ENCODE data around the gene PRSS36. TPM values are rescaled to one million over a fixed set of nuclear protein-coding genes. Genes with fewer than 3 reads are reported as not detected.
"Not testable (repeated sequence)": the region's sequence is repeated elsewhere in the genome, so short reads cannot be mapped to it uniquely, and the experiment has no call there.

The PRSS36 gene
- total RNA-seq, 2 experiments from 2014 or later: not detected

DNA sequence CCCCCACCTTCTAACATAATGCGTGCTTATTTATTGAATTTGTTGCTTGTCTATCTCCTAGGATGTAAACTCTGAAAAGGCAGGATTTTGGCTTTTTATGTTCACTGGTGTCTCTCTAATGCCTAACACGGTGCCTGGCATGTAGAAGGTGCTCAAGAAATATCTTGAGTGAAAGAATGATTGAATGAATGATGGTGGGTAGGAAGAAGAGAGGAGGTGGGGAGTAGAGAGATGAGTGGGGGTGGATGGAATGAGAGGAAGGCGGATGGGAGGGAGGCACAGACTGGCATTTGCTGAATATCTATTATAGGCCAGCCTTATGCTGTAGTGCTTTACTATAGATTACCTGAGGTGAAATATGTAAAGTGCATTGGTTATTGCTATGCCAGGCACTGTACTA is 2.3 kb downstream of the PRSS36 start:
- no peak overlapping the region for H3K27ac ChIP-seq (ENCODE audit: low read depth, low read length, poor library complexity, severe bottlenecking)
- BruUV-seq (replicated peaks): no TSS peak

DNA sequence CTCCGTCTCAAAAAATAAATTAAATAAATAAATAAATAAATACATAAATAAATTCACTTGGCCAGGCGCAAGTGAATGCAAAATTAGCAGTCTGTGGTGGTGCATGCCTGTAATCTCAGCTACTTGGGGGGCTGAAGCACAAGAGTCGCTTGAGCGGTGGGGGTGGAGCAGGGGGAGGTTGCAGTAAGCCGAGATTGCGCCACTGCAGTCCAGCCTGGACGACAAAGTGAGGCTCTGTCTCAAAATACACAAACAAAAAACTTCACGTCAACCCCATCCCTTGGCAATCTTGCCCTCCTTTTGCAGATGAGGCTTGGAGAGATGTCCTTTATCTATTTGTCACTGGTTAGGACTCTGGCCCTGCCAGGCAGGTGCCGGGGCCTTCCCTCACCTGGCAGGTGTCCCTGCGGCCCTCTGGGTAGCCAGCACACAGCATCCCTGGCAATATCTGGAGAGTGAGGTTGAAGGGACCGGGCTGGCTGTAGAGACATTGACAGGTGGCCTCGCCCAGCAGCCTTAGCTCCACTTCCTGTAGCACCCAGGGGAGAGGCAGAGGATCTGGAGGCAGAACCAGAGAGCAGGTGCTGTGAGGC is 4.4 kb downstream of the PRSS36 start:
- no peak overlapping the region for H3K27ac ChIP-seq (ENCODE audit: low read depth, low read length, poor library complexity, severe bottlenecking)
- no peaks in the 10 kb centered on the region for H3K9me3 ChIP-seq (ENCODE audit: low read length)
- DNase-seq (ENCODE audit: low spot score): no peak
- CTCF ChIA-PET (ENCODE audit: unreplicated experiment): no interaction called here
- no peak overlapping the region for H3K4me2 ChIP-seq (ENCODE audit: low read length)
- no peaks in the 10 kb centered on the region for H4K20me1 ChIP-seq (ENCODE audit: insufficient read depth, low read length)
- peaks cover 16% of the 10 kb centered on the region for H3K4me1 ChIP-seq (ENCODE audit: insufficient read depth, low read length, poor library complexity, severe bottlenecking)
- no peaks in the 10 kb centered on the region for H3K79me2 ChIP-seq (ENCODE audit: insufficient read depth, low read depth, low read length)
- TF ChIP-seq EZH2phosphoT487 (IDR thresholded peaks at IDR 0.05; ENCODE audit: borderline replicate concordance, low read depth, low read length): no peak
- TF ChIP-seq, protein P1, sequence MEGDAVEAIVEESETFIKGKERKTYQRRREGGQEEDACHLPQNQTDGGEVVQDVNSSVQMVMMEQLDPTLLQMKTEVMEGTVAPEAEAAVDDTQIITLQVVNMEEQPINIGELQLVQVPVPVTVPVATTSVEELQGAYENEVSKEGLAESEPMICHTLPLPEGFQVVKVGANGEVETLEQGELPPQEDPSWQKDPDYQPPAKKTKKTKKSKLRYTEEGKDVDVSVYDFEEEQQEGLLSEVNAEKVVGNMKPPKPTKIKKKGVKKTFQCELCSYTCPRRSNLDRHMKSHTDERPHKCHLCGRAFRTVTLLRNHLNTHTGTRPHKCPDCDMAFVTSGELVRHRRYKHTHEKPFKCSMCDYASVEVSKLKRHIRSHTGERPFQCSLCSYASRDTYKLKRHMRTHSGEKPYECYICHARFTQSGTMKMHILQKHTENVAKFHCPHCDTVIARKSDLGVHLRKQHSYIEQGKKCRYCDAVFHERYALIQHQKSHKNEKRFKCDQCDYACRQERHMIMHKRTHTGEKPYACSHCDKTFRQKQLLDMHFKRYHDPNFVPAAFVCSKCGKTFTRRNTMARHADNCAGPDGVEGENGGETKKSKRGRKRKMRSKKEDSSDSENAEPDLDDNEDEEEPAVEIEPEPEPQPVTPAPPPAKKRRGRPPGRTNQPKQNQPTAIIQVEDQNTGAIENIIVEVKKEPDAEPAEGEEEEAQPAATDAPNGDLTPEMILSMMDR (conservative IDR thresholded peaks at IDR 0.05; ENCODE audit: low read length): no peak
- intact Hi-C loops (cut with micrococcal nuclease; ENCODE audit: unreplicated experiment): no loop called here
- no TSS peak for BruUV-seq (replicated peaks)
- H3K9me2 ChIP-seq (ENCODE audit: insufficient read depth, low read length): no peaks in the 10 kb centered on the region
- no peak overlapping the region for H3K4me3 ChIP-seq (ENCODE audit: low read depth, low read length, poor library complexity, severe bottlenecking)
- POLR2A ChIA-PET: interaction anchor here (0.7 kb wide), 1 partner anchor 119 kb away, joined by 5 read pairs; no protein-coding TSS in a partner anchor
- H2AFZ ChIP-seq (ENCODE audit: low read length): no peak overlapping the region
- H3K36me3 ChIP-seq (ENCODE audit: insufficient read depth, low read length): no peaks in the 10 kb centered on the region

More for the DNA sequence above, 2.3 kb downstream of the PRSS36 start:
- H3K9me3 ChIP-seq (ENCODE audit: low read length): no peaks in the 10 kb centered on the region
- DNase-seq (ENCODE audit: low spot score): no peak
- CTCF ChIA-PET (ENCODE audit: unreplicated experiment): no interaction called here
- intact Hi-C loops (cut with micrococcal nuclease; ENCODE audit: unreplicated experiment): no loop called here
- H3K36me3 ChIP-seq (ENCODE audit: insufficient read depth, low read length): no peaks in the 10 kb centered on the region
- peaks cover 7% of the 10 kb centered on the region for H3K4me1 ChIP-seq (ENCODE audit: insufficient read depth, low read length, poor library complexity, severe bottlenecking)
- H3K9me2 ChIP-seq (ENCODE audit: insufficient read depth, low read length): no peaks in the 10 kb centered on the region
- TF ChIP-seq, protein P1 (conservative IDR thresholded peaks at IDR 0.05; ENCODE audit: low read length): no peak
- no peaks in the 10 kb centered on the region for H4K20me1 ChIP-seq (ENCODE audit: insufficient read depth, low read length)
- POLR2A ChIA-PET: no interaction called here
- H2AFZ ChIP-seq (ENCODE audit: low read length): no peak overlapping the region
- no peak overlapping the region for H3K4me3 ChIP-seq (ENCODE audit: low read depth, low read length, poor library complexity, severe bottlenecking)
- no peaks in the 10 kb centered on the region for H3K79me2 ChIP-seq (ENCODE audit: insufficient read depth, low read depth, low read length)
- no peak overlapping the region for H3K4me2 ChIP-seq (ENCODE audit: low read length)

DNA sequence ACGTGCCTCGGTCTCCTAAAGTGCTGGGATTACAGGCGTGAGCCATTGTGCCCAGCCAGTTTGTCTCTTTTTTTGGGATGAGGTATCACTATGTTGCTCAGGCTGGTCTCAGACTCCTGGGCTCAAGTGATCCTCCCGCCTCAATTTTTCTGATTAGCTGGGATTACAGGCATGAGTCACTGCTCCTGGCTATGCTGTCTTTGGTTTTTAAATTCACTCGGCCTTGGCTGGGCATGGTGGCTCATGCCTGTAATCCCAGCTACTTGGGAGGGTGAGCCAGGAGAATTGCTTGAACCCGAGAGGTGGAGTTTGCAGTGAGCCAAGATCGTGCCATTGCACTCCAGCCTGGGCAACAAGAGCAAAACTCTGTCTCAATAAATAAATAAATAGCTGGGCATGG is 5.4 kb downstream of the PRSS36 start:
- H3K9me2 ChIP-seq (ENCODE audit: insufficient read depth, low read length); H3K4me3 ChIP-seq (ENCODE audit: low read depth, low read length, poor library complexity, severe bottlenecking); POLR2A ChIA-PET: not testable (repeated sequence)

More for the DNA sequence above, 5.4 kb downstream of the PRSS36 start:
- H3K9me3 ChIP-seq (ENCODE audit: low read length); intact Hi-C loops (cut with micrococcal nuclease; ENCODE audit: unreplicated experiment); H3K36me3 ChIP-seq (ENCODE audit: insufficient read depth, low read length); CTCF ChIA-PET (ENCODE audit: unreplicated experiment); H3K4me2 ChIP-seq (ENCODE audit: low read length); BruUV-seq (replicated peaks); H3K27ac ChIP-seq (ENCODE audit: low read depth, low read length, poor library complexity, severe bottlenecking); H3K79me2 ChIP-seq (ENCODE audit: insufficient read depth, low read depth, low read length); DNase-seq (ENCODE audit: low spot score); H4K20me1 ChIP-seq (ENCODE audit: insufficient read depth, low read length); H2AFZ ChIP-seq (ENCODE audit: low read length): not testable (repeated sequence)
- peaks cover 16% of the 10 kb centered on the region for H3K4me1 ChIP-seq (ENCODE audit: insufficient read depth, low read length, poor library complexity, severe bottlenecking)
